ENCODE data around the gene SYNJ2.

Gene SYNJ2

DNA sequence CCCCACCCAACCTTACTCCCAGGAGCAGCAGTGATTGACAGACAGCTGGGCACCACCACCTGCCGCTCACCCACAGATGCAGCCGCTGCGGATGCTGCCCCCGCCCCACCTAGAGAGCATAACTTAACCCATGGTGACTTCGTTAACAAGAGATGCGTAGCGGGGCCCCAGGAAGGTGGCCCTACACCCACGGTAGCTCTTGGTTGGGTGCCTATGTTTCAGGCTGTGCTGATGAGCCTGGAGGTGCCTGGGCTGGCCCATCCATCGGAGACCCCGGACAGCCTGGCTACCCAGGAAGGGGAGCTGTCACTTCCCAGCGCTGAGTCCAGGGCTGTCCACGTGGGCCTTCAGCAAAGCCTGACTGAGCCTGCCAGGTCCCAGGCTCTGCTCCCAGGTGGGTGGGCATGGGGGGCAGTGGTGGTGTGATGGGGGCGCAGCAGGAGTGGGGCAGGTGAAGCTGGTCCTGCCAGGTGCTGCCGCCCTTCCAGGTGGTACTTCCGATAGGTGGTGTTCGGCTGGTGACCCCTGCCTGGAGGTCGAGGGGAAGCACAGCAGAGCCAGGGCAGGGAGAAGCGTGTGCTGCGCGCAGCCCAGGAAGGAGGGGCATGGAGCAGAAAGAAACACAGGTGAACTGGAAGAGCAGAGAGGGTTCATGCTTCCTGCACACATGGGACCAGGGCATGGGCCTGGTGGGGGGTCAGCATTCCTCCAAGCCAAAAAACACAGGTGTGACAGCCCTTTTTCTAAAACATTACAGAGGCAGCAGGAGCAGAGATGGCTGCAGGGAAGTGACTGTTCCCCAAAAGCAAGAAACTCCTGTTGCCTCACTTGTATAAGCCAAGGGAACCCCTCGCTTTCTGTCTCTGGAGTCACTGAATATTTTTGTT is 56.9 kb downstream of the SYNJ2 start:
- DNase-seq (ENCODE audit: insufficient read length, low spot score) (no peak), FAIRE-seq (no peak)

DNA sequence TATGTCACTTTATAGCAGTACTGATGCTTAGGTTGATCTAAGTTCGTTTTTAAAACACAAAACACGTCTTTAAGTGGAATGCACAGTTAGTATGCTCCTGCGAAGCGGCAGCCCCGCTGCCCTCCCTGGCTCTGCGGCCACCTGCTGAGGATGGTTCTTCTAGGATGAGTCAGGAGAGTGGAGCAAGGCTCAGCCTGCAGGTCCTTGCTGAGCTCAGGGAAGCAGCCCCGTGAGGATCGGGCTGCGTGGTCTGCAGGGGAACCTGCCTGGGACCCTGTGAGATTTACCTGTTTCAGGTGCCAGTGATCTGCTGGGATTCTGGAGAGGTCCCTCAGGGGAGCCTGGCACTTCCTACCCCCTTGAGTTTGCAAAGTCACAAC is 57.5 kb downstream of the SYNJ2 start:
- no peak for FAIRE-seq

GRCh38 chr6:158039571-158040050 is 57.9 kb downstream of the SYNJ2 start:
- no peak for DNase-seq (ENCODE audit: insufficient read length, low spot score)
- no peak for FAIRE-seq

More for the DNA sequence above, 57.5 kb downstream of the SYNJ2 start:
- DNase-seq (ENCODE audit: insufficient read length, low spot score): no peak

DNA sequence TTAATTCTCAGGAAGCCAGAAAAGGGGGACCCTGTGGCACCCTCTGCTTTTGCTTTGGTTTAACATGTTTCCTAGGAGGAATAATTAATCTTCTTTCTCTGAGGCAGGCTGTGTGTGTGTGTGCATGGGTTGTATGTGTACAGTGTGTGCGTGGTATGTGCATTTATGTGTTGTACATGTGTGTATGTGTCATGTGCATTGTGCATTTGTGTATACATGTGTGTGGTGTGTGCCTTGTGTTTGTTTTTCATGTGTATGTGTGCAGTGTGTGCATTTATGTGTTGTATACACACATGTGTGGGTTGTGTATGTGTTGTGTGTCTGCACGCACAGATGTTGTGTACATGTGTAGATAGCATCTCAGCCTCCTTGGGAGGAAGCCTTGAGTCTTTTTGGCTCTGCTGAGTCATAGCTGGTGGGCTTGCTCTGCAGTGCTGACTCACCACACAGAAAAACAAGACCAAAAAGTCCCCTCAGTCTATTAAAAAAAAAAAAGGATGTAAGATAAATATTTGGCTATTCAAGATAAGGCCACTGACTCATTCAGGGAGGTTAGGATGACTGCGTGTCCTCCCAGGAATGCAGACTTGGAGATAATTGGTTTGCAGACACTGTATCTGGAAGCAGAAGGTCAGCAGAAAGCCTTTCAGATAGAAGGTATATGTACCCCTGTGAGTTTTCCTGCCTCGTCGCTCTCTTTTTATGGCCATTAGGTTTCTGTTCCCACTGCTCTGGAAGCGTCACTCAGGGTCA is 58.6 kb downstream of the SYNJ2 start:
- FAIRE-seq (peak; percentile 88), DNase-seq (ENCODE audit: insufficient read length, low spot score) (peak; percentile 81)

- FAIRE-seq: no peak
- DNase-seq (ENCODE audit: insufficient read length, low spot score): no peak
Observed at GRCh38 chr6:158040804-158041347, 59.2 kb downstream of the SYNJ2 start.

- DNase-seq (ENCODE audit: insufficient read length, low spot score) (no peak), FAIRE-seq (no peak)
Observed at GRCh38 chr6:158041370-158041769, 59.7 kb downstream of the SYNJ2 start.

GRCh38 chr6:158041788-158042187 is 60.1 kb downstream of the SYNJ2 start:
- DNase-seq (ENCODE audit: insufficient read length, low spot score): no peak
- no peak for FAIRE-seq

DNA sequence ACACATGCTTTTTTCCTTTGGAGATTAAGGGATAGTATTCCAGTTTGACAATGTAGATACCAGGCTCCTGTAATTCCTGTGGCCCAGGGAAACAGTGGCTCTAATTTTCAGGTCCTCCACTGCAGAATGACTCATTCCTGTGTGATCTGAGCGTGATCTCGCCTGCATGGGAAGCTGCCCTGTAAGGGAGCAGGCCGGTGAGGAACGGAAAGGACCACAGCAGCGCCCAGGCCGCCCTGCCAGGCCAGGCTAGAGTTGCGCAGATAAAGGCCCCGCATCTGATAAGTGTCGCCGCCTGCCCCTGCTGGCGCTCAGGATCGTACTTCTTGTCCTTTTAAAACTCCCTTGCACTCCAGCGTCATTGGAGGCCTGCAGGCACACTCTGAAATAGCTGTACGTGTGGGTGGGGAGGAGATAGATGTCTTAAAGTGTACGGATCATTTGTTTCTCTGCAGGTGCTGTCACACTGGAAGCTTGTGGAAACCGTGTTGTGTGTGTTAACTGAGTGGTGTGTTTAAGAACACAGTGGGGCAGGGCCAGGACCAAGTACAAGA is 60.7 kb downstream of the SYNJ2 start:
- peak; percentile 74 for FAIRE-seq
- DNase-seq (ENCODE audit: insufficient read length, low spot score): peak; percentile 50

DNA sequence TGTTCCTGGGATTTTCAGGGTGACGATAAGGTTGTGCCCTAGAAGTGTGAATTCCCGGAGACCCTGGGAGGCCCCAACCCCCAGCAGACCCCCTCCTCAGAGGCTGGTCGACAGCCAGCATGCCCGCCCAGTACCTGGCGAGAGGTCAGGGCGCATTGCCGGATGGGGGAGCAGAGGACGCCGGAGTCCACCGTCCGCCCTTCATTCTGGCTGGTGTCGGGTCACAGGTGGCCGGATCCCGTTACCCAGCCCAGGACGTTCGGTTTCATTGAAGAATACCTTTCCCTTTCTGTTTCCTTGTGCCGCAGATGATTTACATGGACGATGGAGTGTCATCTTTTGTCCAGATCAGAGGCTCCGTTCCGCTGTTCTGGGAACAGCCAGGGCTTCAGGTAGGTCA is 61.3 kb downstream of the SYNJ2 start:
- DNase-seq (ENCODE audit: insufficient read length, low spot score): no peak
- FAIRE-seq: no peak

DNA sequence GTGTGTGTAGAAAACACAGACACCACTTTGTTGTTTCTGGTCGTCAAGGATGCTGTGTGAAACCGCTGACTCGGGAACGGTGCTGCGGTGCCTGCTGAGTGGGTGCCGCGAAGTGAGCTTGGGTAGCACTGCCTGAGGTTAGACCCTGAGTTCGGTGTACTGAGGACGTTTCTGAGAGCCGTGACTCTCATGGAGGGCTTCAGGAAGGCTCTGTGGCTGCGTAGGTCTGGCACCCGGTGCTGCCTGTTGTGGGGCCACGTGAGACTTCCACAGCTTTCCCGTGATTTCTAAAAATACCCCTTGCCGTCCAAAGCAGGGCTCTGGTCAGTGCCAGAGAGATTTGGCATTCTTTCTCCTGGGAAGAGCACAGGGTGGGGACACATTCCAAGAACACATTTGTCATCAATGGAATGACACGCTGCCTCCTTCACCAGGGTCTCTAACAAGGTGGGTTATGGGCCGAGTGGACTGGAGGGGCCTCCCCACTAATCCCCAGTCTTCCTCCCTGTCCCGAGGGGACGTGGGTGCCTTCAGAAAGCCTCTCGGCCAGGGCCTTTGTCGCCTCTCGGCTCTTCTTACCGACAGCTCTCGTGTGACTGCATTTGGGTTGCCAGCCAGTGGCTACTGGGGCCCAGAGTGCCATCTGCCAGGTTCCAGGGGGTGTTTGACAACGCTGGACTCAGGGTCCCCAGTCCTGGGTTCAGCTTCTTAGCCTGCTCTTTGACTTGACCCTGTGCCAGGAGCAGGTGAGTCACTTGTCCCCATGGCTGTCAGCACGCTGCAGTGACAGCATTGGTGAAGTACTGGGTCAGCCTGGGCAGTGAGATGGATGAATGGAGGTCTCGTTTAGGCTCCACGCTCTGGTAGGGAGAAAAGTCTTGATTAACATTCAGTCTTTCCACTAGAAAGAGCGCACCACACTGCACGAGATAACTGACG is 62.2 kb downstream of the SYNJ2 start:
- FAIRE-seq: no peak
- DNase-seq (ENCODE audit: insufficient read length, low spot score): no peak

- FAIRE-seq (no peak), DNase-seq (ENCODE audit: insufficient read length, low spot score) (no peak)
Observed at GRCh38 chr6:158044525-158044888, 62.8 kb downstream of the SYNJ2 start.

DNA sequence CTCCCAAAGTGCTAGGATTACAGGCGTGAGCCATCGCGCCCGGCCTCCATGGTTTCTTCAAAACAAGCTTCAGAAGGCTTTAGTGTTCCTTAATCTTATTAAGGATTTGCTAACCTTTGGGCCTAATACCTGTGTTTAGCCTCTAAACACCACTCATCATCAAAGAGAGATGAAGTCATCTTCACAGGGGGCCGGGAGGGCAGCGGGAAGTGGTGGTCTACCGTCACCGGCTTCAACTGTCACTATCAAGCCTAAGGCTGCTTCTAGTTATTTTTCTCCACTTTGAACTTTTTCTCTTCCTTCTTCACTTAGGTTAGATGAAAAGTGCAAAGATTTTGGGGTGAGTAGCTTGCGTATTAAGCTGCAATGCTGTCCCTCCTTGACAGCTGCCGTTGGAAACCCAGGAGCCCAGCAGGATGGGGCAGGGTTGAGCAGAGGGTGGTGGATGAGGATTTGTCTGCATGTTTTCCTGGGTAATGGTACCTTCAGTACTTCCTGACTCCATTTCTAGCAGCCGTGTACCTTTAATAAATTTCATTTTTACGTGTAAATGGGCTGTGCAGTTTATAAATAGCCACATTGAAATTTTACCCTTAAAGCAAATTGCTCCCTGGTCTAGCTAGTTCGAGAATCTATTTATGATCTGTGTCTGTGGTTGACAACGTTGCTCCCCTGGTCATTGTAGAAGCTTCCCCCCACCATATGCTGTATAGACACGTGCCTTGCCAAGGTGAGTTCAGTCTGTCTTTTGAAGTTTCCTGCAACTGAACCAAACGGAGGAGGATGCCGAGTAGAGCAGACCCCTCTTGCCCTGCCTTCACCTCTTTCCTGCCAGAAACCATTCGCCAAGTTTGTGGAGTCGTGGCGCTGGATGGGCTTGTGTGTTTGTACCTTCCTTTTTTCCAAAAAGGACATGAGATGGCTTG is 64.8 kb downstream of the SYNJ2 start:
- FAIRE-seq: no peak
- no peak for DNase-seq (ENCODE audit: insufficient read length, low spot score)

DNA sequence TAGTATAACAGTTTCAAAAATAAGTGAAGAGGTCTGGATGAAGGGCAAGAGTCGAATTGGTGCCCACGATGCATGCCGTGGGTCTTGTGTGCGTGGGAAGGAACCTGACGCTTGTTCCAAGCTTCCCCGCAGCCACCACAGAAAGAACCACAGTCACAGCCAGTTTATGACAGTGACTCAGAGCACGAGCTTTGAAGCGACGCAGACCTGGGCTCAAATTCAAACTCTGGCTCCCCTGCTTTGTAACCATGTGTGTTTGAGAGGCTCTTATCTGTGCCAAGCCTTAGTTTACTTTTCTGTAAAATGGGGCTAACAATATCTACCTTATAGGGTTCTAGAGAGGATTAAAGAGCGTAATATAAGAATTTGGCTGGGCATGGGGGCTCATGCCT is 65.5 kb downstream of the SYNJ2 start:
- FAIRE-seq: no peak
- no peak for DNase-seq (ENCODE audit: insufficient read length, low spot score)

DNA sequence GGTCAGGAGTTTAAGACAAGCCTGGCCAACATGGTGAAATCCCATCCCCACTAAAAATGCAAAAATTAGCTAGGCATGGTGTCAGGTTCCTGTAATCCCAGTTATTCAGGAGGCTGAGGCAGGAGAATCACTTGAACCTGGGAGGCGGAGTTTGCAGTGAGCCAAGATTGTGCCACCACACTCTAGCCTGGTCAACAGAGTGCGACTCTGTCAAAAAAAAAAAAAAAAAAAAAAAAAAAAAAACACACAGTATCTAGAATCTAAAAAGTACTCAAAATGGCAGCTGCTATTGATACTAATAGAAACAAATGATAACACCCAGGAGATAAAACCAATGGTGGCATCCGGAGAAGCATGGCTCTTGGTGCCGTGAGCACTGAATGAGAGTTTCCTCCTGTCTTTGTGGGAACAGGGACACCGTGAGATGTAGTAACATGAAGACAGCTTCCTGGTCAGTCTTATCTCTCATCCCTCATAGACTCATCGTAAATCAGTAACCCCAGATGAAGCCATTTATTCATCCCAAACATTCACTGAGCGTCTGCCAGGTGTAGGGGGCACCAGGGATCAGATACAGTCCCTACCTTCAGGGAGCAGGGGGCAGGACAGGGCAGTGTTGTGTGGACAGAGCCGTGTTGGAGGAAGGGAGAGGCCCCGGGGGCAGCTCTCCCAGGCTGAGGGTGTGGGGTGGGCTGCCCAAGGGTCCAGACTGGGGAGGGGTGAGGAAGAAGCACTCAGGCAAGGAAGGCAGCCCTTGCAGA is 66.1 kb downstream of the SYNJ2 start:
- DNase-seq (ENCODE audit: insufficient read length, low spot score) (no peak), FAIRE-seq (no peak)

- DNase-seq (ENCODE audit: insufficient read length, low spot score): no peak
- FAIRE-seq: no peak
Observed at GRCh38 chr6:158048589-158048988, 66.9 kb downstream of the SYNJ2 start.

DNA sequence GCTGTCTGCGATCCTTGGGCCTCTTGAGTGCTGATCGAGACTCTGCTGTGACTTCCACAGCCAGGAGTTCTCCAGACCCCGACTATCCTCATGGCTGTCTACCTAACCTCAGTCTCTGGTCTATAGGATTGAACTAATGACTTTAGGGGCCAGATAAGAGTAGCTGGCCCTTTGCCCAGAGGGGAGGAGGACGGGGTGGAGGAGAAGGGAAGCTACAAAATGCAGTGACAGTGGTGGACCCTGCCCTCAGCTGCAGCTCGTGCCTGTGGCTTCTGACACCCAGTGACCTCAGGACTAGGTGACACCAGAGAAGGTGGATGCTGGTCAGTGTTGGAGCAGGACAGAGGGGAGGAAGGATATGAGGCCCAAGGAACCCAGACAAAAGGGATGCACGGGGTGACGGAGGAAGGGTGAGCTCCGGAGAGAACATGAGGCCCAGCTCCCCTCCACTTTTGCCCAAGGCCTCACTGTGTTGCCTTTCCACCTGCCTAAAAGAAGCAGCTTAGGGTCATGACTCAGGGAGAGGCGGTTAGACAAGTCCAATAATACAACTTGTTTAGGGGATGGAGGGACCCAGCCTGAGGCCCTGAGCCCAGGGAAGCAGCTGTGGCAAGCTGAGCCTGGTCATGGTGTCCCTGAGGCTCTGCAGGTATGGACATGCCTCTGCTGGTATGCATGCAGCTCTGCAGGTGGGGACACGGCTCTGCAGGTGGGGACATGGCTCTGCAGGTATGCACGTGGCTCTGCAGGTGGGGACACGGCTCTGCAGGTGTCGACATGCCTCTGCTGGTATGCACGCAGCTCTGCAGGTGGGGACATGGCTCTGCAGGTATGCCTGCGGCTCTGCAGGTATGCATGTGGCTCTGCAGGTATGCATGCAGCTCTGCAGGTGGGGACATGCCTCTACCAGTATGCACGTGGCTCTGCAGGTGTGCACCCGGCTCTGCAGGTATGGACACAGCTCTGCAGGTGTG is 67.7 kb downstream of the SYNJ2 start:
- FAIRE-seq: no peak

DNA sequence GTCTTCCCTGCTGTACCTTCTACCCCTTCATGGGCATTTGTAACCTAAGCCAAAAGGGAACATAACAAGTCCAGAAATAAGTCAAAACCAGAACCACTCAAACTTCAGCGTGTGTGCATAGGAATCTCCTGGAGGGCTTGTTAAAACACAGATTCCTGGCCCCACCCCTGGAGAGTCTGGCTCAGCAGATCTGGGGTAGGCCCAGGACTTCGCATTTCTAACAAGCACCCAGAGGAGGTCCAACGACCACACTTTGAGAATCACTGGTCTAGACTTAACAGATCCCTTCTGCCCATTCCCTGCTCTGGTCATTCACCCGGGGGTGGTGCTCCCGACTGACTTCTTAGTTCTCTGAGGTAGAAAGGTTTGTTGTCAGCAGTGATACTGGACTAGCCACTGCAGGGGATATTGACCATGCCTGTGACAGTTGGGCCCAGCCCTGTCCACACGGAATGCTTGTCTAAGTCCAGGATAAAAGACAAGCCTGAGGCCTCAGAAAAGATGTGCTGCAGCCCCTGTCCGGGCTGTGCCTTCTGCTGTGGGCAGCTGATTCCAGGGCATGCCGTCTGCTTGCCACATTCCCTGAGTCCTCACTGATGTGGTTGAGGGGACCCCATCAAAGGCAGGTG is 68.6 kb downstream of the SYNJ2 start:
- FAIRE-seq: no peak
- DNase-seq (ENCODE audit: insufficient read length, low spot score): no peak

More for the DNA sequence above, 67.7 kb downstream of the SYNJ2 start:
- no peak for DNase-seq (ENCODE audit: insufficient read length, low spot score)

Data from HTR-8/SVneo (cell line).